ENCODE results near the gene PAFAH1B2.
"Not testable (repeated sequence)": the region's sequence is repeated elsewhere in the genome, so short reads cannot be mapped to it uniquely, and the experiment has no call there.

PAFAH1B2 gene, protein sequence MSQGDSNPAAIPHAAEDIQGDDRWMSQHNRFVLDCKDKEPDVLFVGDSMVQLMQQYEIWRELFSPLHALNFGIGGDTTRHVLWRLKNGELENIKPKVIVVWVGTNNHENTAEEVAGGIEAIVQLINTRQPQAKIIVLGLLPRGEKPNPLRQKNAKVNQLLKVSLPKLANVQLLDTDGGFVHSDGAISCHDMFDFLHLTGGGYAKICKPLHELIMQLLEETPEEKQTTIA

DNA sequence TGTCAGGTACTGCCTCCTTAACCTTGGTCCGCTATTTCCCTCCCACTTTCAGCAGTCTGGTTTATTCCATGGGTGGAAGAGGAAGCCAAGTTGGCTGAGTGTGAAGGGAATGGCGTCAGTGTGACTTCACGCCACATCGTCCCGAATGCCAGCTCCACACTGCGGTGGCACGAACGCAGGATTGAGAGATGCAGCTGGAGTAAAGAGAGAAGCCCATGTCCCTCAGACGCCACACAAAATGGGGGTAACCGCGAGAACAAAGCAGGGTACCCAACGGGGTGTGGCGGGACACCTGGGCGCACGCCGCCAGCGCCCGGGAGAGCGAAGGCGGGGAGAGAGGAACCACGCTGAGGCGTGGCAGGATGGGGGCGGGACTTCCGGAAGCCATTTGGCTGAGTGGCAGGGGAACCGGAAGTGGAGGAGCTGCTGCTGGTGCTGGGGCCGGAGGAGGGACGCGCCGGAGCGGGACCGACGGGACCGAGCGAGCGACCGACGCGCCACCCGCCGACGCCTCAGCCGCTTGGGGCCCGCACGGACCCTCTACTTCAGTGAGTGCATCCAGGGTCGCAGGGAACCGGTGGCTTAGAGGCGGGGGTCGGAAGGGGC is at the start of gene PAFAH1B2:
Gene PAFAH1B2, plus strand, starts transcription at position 417 of the 606 bp plus-strand sequence. CDS start 8,161 bp downstream, outside the sequence.
- peak; percentile 98 for DNase-seq

GRCh38 chr11:117094776-117095175 is 49.3 kb upstream of the PAFAH1B2 start:
- DNase-seq, result no peak

DNA sequence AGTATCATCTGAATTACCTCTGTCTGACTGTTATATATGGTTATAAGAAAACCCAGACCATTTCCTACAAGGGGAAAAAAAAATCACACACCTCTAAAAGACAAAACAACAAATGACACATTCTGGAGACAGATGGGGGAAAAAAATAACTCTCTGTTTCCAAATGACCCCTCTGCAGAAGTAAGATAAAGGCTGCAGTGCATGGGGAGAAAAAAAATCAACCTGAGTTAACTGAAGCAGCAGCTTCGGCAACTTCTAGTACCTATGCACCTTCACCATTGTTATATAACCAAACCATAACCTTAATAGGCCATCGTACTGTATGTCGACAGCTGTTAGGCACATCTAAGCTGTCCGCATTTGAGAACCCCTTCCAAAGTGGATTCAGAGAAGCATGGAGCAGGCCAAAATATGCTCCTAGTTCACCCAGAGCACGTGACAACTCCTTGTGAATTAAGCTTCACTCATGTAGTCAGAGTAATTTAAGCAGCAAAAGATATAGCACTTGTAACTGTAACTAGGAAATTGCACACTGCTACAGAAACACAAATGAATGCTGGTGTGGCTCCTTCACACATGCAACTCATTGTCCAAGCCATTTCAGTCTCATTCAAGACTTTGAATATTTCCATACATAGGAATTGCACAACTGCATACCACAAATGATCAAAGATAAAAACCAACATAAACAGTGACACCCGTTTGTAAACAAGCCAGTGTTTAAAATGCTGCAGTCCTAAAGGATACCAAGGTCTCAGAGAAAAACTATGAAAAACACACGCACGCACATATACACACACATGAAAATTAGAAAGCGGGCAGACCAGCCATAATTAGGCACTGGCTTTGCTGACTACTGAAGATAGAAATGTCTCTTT is 48.6 kb upstream of the PAFAH1B2 start:
- peak; percentile 55 for DNase-seq

DNA sequence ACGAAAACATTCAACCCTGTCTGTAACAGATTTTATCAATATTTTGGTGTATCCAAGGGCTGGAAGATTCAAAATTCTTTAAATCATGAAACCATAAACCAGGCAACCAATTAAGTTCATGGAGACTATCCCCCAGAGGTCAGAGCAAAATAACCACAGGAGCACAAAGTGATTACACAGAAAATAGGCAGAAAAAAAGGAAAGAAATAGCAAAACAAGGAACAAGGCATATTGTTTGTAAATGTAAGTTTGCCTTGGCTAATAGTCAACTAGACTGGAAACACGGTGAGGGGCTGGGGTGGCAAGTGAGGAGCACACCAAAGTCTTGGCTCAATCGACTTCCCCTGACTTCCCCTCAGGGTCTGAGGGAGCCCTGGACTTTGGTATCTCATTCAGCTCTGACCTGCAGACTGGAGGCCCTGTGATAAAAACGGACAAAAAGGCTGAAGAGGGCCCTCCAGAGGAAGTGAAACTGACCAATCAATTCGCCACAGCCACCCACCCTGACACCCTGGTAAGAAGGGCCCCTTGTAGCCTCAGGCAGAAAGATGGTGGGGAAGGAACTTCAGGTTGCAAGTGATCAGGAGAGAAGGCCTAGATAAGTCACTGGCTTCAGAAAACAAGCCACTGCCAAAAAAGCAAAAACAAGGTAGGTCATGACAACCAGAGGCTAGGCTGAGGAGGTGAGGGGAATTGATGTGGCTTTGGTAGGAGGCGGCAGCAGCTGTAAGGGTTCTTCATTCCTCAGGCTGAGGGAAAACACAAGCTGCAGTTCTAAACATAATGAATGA is 47.7 kb upstream of the PAFAH1B2 start:
- DNase-seq, result peak; percentile 50

GRCh38 chr11:117097014-117097388 is 47.1 kb upstream of the PAFAH1B2 start:
- DNase-seq, result no peak

DNA sequence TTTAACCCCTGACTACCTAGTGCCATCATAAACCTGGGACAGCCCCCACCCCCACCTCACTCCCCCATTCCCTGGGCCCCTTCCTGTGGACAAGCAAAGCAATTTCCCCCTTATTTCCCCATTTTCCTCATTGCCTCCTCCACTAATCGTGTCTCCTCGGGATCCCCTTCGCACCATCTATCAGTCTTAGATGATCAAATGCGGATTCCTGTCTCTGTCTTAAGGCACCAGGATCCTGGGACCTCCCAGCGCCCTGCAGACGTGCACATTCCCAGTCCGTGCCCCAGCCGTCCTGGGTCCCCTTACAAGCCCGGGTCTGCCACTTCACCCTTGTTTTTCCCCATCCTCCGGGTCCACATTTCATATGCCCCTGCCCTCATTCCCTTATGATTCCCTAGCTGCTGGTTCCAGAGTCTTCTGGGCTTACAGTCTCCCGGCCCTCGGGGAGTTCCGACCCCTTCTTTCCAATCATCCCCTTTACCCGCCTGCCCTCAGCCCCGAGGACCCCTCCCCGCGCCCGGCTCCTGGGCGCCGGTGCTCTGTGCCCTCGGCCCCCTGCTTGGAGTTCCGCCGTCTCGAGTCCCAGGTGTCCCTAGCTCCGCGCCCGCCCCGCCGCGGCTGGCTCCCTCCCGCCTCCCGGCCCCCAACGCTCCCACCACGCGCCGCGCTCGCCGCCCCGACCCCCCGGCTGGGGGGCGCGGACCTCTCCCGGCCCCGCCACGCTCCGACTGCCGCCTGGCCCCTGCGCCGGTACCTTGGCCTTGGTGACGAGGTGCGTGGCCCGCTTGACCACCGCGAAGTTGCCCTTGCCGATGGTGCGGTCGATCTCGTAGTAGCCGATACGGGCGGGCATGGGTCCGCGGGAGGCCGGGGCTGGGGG is 46.5 kb upstream of the PAFAH1B2 start:
- DNase-seq, result peak; percentile 31

GRCh38 chr11:117098269-117099232 is 45.5 kb upstream of the PAFAH1B2 start, which contains the start of gene SIK3:
Gene SIK3 (minus strand): TSS chr11:117098428. CDS start chr11:117098415, 13 bp downstream.
- peak; percentile 93 for DNase-seq

DNA sequence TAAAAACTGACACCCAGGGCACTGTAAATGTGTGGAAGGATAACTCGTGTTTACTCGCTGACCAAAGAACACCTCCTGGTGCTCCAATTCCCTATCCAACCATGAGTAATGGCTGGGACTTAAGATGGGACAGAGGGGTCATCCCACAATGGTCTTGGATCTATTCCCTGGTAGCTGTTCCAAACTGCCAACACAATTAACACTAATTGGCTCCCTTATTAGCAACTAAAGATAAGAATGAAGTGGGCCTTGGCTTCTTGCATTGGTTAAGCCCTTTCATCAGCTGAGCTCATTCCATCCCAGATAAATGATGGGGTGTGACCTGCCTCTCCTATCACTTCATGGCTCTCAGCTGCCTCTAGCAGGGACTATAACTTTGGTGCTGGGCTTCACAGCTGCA is 44.4 kb upstream of the PAFAH1B2 start:
- DNase-seq, result no peak

- DNase-seq, result no peak
Observed at GRCh38 chr11:117100556-117100955, 43.5 kb upstream of the PAFAH1B2 start.

DNA sequence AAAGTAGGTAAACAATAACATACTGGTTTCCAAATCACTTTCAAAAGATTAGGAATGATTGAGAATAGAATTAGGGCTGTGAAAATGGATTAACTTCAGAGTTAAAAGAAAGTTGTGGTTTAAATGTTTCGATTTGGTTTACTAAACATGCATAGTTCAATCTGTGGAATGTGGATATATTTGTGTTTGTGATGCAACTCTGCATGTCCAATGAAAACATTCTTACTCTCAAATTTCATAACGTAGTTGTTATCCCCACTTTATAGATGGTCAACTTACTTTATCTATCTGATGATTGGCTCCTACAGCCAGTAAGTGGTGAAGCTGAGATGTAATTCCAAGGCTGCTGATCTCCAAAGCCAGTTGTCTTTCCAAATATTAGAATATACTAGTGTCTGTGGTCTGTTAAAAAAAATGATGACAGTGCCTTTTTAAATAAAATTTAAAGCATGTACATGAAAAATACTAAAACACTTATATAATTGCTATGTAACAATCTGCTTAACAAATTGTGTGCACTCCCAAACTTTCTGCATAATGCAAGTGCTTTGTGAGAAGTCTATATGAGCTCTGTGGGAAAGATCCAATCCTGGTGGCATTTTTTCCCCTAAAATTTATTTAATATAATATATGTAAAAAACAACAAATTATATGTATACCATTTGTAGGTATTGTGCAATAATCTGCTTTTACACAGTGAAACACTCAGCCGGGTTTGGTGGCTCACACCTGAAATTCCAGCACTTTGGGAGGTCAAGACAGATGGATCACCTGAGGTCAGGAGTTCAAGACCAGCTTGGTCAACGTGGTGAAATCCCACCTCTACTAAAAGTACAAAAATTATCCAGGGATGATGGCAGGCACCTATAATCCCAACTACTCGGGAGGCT is 36.1 kb upstream of the PAFAH1B2 start:
- DNase-seq, result no peak

- DNase-seq, result no peak
Observed at GRCh38 chr11:117110294-117110950, 33.7 kb upstream of the PAFAH1B2 start.

GRCh38 chr11:117112497-117112896 is 31.6 kb upstream of the PAFAH1B2 start:
- DNase-seq, result not testable (repeated sequence)

DNA sequence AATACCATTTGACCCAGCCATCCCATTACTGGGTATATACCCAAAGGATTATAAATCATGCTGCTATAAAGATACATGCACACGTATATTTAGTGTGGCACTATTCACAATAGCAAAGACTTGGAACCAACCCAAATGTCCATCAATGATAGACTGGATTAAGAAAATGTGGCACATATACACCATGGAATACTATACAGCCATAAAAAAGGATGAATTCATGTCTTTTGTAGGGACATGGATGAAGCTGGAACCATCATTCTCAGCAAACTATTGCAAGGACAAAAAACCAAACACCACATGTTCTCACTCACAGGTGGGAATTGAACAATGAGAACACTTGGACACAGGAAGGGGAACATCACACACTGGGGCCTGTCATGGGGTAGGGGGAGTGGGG is 31.1 kb upstream of the PAFAH1B2 start:
- not testable (repeated sequence) for DNase-seq

DNA sequence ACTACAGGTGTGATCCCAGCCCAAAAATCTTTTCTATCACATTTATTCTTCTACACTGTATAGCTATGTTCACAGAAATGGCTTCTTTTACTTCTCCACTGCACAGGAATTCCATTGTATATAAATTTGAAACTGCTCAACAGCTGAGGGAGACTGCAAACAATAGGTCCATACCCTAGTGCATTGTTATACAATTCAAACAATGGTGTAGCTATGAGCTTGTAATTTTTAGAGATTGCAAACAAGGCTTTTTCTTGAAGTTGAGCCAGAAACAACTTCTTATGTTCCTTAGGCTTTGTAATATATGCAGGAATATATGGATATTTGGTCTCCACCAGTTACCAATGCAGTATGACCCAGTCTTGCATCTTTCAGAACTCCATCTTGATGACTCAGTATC is 26.4 kb upstream of the PAFAH1B2 start:
- no peak for DNase-seq

- no peak for DNase-seq
Observed at GRCh38 chr11:117121176-117121575, 22.9 kb upstream of the PAFAH1B2 start.

DNA sequence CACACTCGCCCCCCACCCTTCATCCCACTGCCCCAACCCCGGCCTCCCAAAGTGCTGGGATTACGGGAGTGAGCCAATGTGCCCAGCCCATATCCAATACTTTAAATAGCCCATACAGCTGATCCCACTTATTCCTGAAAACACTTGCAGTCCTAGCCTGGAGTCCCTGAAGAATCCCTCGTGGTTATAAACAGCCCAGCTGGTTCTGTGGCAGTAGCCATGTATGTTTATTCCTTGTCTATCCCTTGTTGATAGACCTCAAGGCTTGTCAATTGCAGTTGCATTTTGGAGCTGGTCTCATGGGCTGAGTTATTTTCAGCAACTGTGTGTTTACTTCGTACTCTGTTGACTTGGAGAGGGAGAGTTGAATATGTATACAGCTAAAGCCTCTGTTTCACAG is 21.5 kb upstream of the PAFAH1B2 start:
- DNase-seq, result no peak

DNA sequence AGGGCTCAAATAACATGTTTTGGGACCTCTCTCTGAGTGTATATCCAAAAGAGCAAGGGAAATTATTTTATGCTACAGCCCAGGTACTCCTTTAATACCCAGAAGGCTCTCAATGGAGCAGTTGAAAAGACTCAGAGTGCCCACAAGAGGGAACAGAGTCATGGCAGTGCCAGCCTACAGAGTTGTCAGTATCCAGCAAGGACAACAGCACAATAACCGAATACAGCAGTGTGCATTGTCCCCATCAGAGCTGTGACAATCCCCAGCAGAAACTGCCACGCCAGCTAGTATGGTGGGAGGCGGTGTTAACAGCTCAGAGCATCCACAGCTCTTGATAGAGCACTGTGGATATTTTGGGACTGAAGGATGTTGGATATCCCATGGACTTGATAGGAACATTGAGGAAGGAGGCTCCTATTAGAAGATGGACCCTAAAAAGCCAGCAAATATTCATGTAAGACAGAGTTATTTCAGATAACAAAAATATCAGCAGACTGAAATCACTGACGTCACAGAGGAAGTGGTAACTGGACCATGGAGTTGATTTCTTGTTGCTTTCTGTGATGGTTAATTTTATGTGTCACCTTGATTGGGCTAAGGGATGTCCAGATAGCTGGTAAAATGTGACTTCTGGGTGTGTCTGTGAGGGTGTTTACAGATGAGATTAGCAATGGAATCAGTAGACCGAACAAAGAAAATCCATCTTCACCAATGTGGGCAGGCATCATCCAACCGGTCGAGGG is 17.7 kb upstream of the PAFAH1B2 start:
- DNase-seq, result no peak

Data from activated CD4-positive, alpha-beta T cell treated with anti-CD3 and anti-CD28 coated beads, Interleukin-2, amount 50 U/mL, for 16 hours (primary cell).